HG02571 (cell line): ENCODE results near the gene SPPL2C.

Experiments
- ATAC-seq: cut with Tn5 transposase; IDR thresholded peaks from one replicate; pipeline ENCODE4 v1.9.1; 2021; ENCODE audit warnings: mild to moderate bottlenecking, moderate library complexity; ENCODE audit not compliant: unreplicated experiment

Gene SPPL2C

GRCh38 chr17:45871718-45872117, 27.0 kb downstream of the SPPL2C start:
- no peak for ATAC-seq

- no peak for ATAC-seq
These were observed 29.0 kb downstream of the SPPL2C start for GRCh38 chr17:45873728-45874127.

- no peak for ATAC-seq
These were observed 29.5 kb downstream of the SPPL2C start for GRCh38 chr17:45874151-45874550.

- ATAC-seq, result no peak
These were observed 31.9 kb downstream of the SPPL2C start for GRCh38 chr17:45876539-45876938.

- ATAC-seq, result no peak
These were observed 32.8 kb downstream of the SPPL2C start for GRCh38 chr17:45877467-45877866.

GRCh38 chr17:45883063-45883462, 38.4 kb downstream of the SPPL2C start:
- no peak for ATAC-seq

DNA sequence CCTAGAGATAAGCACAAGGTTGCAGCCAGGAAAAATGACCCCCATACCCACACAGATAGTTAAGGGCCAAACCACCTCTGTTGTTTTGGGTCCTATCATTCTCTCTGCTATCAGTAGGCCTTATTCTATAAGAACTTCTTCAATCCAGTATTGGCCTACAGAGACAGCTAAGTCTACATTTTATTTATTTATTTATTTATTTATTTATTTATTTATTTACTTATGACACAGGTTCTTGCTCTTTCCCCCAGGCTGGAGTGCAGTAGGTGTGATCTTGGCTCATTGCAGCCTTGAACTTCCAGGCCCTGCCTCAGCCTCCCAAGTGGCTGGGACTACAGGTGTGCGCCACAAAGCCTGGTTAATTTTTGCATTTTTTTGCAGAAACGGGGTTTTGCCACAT, 42.2 kb downstream of the SPPL2C start:
- ATAC-seq, result no peak

GRCh38 chr17:45888392-45888791, 43.7 kb downstream of the SPPL2C start:
- no peak for ATAC-seq

GRCh38 chr17:45889579-45889978, 44.9 kb downstream of the SPPL2C start:
- no peak for ATAC-seq

GRCh38 chr17:45893725-45894021, 49.0 kb downstream of the SPPL2C start:
- no peak for ATAC-seq

DNA sequence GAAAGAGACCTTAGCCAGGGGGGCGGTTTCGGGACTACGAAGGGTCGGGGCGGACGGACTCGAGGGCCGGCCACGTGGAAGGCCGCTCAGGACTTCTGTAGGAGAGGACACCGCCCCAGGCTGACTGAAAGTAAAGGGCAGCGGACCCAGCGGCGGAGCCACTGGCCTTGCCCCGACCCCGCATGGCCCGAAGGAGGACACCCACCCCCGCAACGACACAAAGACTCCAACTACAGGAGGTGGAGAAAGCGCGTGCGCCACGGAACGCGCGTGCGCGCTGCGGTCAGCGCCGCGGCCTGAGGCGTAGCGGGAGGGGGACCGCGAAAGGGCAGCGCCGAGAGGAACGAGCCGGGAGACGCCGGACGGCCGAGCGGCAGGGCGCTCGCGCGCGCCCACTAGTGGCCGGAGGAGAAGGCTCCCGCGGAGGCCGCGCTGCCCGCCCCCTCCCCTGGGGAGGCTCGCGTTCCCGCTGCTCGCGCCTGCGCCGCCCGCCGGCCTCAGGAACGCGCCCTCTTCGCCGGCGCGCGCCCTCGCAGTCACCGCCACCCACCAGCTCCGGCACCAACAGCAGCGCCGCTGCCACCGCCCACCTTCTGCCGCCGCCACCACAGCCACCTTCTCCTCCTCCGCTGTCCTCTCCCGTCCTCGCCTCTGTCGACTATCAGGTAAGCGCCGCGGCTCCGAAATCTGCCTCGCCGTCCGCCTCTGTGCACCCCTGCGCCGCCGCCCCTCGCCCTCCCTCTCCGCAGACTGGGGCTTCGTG, 49.5 kb downstream of the SPPL2C start, which contains the start of gene MAPT:
TSS of gene MAPT (plus strand) at position 533 of the 763 bp plus-strand sequence. CDS start 67,784 bp downstream, outside the sequence.
- ATAC-seq, result peak; percentile 56

- ATAC-seq, result no peak
These were observed 50.8 kb downstream of the SPPL2C start for GRCh38 chr17:45895304-45895968.

- no peak for ATAC-seq
These were observed 51.5 kb downstream of the SPPL2C start for GRCh38 chr17:45895969-45896785.
